Measurements from ENCODE around the gene MMP17.
"Not testable (repeated sequence)": the region's sequence is repeated elsewhere in the genome, so short reads cannot be mapped to it uniquely, and the experiment has no call there.

MMP17 gene

GRCh38 chr12:131809476-131810254 is 18.5 kb upstream of the MMP17 start:
- H3K27ac Mint-ChIP-seq; H3K27me3 Mint-ChIP-seq; H3K36me3 Mint-ChIP-seq (ENCODE audit: low read depth); H3K4me3 Mint-ChIP-seq; H3K9me3 Mint-ChIP-seq; intact Hi-C loops (cut with micrococcal nuclease): not testable (repeated sequence)
- H3K4me1 Mint-ChIP-seq (ENCODE audit: low read depth) = peaks cover 16% of the 10 kb centered on the region

- intact Hi-C loops (cut with micrococcal nuclease) = no loop called here
- Mint-ChIP-seq H3K27me3 (no peaks in the 10 kb centered on the region), H3K9me3 (peaks cover 9% of the 10 kb centered on the region), H3K4me3 (no peak overlapping the region), H3K4me1 (ENCODE audit: low read depth) (peaks cover 16% of the 10 kb centered on the region), H3K36me3 (ENCODE audit: low read depth) (peaks cover 8% of the 10 kb centered on the region), H3K27ac (no peak overlapping the region)
These were observed 17.5 kb upstream of the MMP17 start for GRCh38 chr12:131810726-131811125.

GRCh38 chr12:131815131-131815530 is 13.1 kb upstream of the MMP17 start:
- H3K9me3 Mint-ChIP-seq = peaks cover 9% of the 10 kb centered on the region
- intact Hi-C loops (cut with micrococcal nuclease) = no loop called here
- H3K27me3 Mint-ChIP-seq = no peaks in the 10 kb centered on the region
- H3K27ac Mint-ChIP-seq = no peak overlapping the region
- H3K4me3 Mint-ChIP-seq = no peak overlapping the region
- peaks cover 8% of the 10 kb centered on the region for H3K36me3 Mint-ChIP-seq (ENCODE audit: low read depth)
- peaks cover 27% of the 10 kb centered on the region for H3K4me1 Mint-ChIP-seq (ENCODE audit: low read depth)

GRCh38 chr12:131816495-131816894 is 11.7 kb upstream of the MMP17 start:
- Mint-ChIP-seq H3K27me3 (no peaks in the 10 kb centered on the region), H3K4me3 (no peak overlapping the region), H3K9me3 (peaks cover 9% of the 10 kb centered on the region), H3K36me3 (ENCODE audit: low read depth) (peaks cover 8% of the 10 kb centered on the region), H3K27ac (no peak overlapping the region), H3K4me1 (ENCODE audit: low read depth) (peaks cover 27% of the 10 kb centered on the region)
- intact Hi-C loops (cut with micrococcal nuclease) = no loop called here

- H3K4me3 Mint-ChIP-seq = no peak overlapping the region
- H3K4me1 Mint-ChIP-seq (ENCODE audit: low read depth) = peaks cover 27% of the 10 kb centered on the region
- H3K9me3 Mint-ChIP-seq = peaks cover 9% of the 10 kb centered on the region
- peaks cover 8% of the 10 kb centered on the region for H3K36me3 Mint-ChIP-seq (ENCODE audit: low read depth)
- intact Hi-C loops (cut with micrococcal nuclease) = no loop called here
- H3K27me3 Mint-ChIP-seq = no peaks in the 10 kb centered on the region
- no peak overlapping the region for H3K27ac Mint-ChIP-seq
These were observed 11.0 kb upstream of the MMP17 start for GRCh38 chr12:131817241-131817640.

- Mint-ChIP-seq H3K27me3 (no peaks in the 10 kb centered on the region), H3K9me3 (no peaks in the 10 kb centered on the region), H3K36me3 (ENCODE audit: low read depth) (no peaks in the 10 kb centered on the region), H3K4me1 (ENCODE audit: low read depth) (peaks cover 27% of the 10 kb centered on the region), H3K27ac (peak overlapping the region; percentile 56), H3K4me3 (peak overlapping the region; percentile 33)
- intact Hi-C loops (cut with micrococcal nuclease) = no loop called here
These were observed 9.2 kb upstream of the MMP17 start for GRCh38 chr12:131818821-131819585.

GRCh38 chr12:131824450-131824849 is 3.7 kb upstream of the MMP17 start:
- no peak overlapping the region for H3K27ac Mint-ChIP-seq
- peaks cover 12% of the 10 kb centered on the region for H3K4me1 Mint-ChIP-seq (ENCODE audit: low read depth)
- intact Hi-C loops (cut with micrococcal nuclease) = loop anchor here (10.0 kb wide), 1 partner anchor 910 kb away; no protein-coding TSS in a partner anchor
- H3K4me3 Mint-ChIP-seq = no peak overlapping the region
- H3K36me3 Mint-ChIP-seq (ENCODE audit: low read depth) = no peaks in the 10 kb centered on the region
- H3K9me3 Mint-ChIP-seq = no peaks in the 10 kb centered on the region
- H3K27me3 Mint-ChIP-seq = peaks cover 13% of the 10 kb centered on the region

GRCh38 chr12:131825146-131825892 is 2.9 kb upstream of the MMP17 start:
- Mint-ChIP-seq H3K4me3 (no peak overlapping the region), H3K9me3 (no peaks in the 10 kb centered on the region), H3K27me3 (peaks cover 16% of the 10 kb centered on the region), H3K36me3 (ENCODE audit: low read depth) (no peaks in the 10 kb centered on the region), H3K4me1 (ENCODE audit: low read depth) (peaks cover 15% of the 10 kb centered on the region), H3K27ac (no peak overlapping the region)
- intact Hi-C loops (cut with micrococcal nuclease) = loop anchor here (5.0 to 10.0 kb wide), 3 partner anchors 213 to 911 kb away; no protein-coding TSS in a partner anchor

GRCh38 chr12:131826097-131826928 is 1.9 kb upstream of the MMP17 start:
- intact Hi-C loops (cut with micrococcal nuclease) = loop anchor here (5.0 to 10.0 kb wide), 3 partner anchors 214 to 912 kb away; no protein-coding TSS in a partner anchor
- peak overlapping the region; percentile 59 for H3K4me3 Mint-ChIP-seq
- H3K27ac Mint-ChIP-seq = no peak overlapping the region

GRCh38 chr12:131828671-131829355 is 620 bp downstream of the MMP17 start:
- H3K27ac Mint-ChIP-seq = peak overlapping the region; percentile 73
- H3K36me3 Mint-ChIP-seq (ENCODE audit: low read depth) = no peaks in the 10 kb centered on the region
- H3K27me3 Mint-ChIP-seq = peaks cover 38% of the 10 kb centered on the region
- peaks cover 36% of the 10 kb centered on the region for H3K4me1 Mint-ChIP-seq (ENCODE audit: low read depth)
- intact Hi-C loops (cut with micrococcal nuclease) = loop anchor here (5.0 to 10.0 kb wide), 3 partner anchors 217 to 914 kb away; no protein-coding TSS in a partner anchor
- peak overlapping the region; percentile 91 for H3K4me3 Mint-ChIP-seq
- H3K9me3 Mint-ChIP-seq = no peaks in the 10 kb centered on the region

More at GRCh38 chr12:131826097-131826928, 1.9 kb upstream of the MMP17 start:
- Mint-ChIP-seq H3K4me1 (ENCODE audit: low read depth) (peaks cover 22% of the 10 kb centered on the region), H3K9me3 (no peaks in the 10 kb centered on the region), H3K27me3 (peaks cover 21% of the 10 kb centered on the region), H3K36me3 (ENCODE audit: low read depth) (no peaks in the 10 kb centered on the region)

GRCh38 chr12:131829356-131829747 is 1.2 kb downstream of the MMP17 start:
- H3K27ac Mint-ChIP-seq = peak overlapping the region; percentile 73
- peaks cover 38% of the 10 kb centered on the region for H3K27me3 Mint-ChIP-seq
- peaks cover 36% of the 10 kb centered on the region for H3K4me1 Mint-ChIP-seq (ENCODE audit: low read depth)
- no peaks in the 10 kb centered on the region for H3K36me3 Mint-ChIP-seq (ENCODE audit: low read depth)
- H3K4me3 Mint-ChIP-seq = peak overlapping the region; percentile 91
- intact Hi-C loops (cut with micrococcal nuclease) = loop anchor here (5.0 to 10.0 kb wide), 3 partner anchors 217 to 915 kb away; no protein-coding TSS in a partner anchor
- H3K9me3 Mint-ChIP-seq = no peaks in the 10 kb centered on the region

- H3K9me3 Mint-ChIP-seq = no peaks in the 10 kb centered on the region
- peak overlapping the region; percentile 91 for H3K4me3 Mint-ChIP-seq
- intact Hi-C loops (cut with micrococcal nuclease) = loop anchor here (5.0 to 10.0 kb wide), 5 partner anchors 65 to 915 kb away; partner anchors contain the start of genes EP400 and ULK1
- no peaks in the 10 kb centered on the region for H3K36me3 Mint-ChIP-seq (ENCODE audit: low read depth)
- H3K27ac Mint-ChIP-seq = peak overlapping the region; percentile 73
- H3K4me1 Mint-ChIP-seq (ENCODE audit: low read depth) = peaks cover 36% of the 10 kb centered on the region
- H3K27me3 Mint-ChIP-seq = peaks cover 38% of the 10 kb centered on the region
These were observed 1.7 kb downstream of the MMP17 start for GRCh38 chr12:131829791-131830334.

Measured in dendritic cell treated with granulocyte-macrophage colony-stimulating factor and Interleukin-4, amounts not matched to agents 40 ng/mL and 50 ng/mL, for 4 days (primary cell).